ENCODE measurements around the gene TNNT3.
A peak's percentile ranks its signal among the peaks of the same experiment; 100 is the strongest.
"Not testable (repeated sequence)": the region's sequence is repeated elsewhere in the genome, so short reads cannot be mapped to it uniquely, and the experiment has no call there.

Gene TNNT3

DNA sequence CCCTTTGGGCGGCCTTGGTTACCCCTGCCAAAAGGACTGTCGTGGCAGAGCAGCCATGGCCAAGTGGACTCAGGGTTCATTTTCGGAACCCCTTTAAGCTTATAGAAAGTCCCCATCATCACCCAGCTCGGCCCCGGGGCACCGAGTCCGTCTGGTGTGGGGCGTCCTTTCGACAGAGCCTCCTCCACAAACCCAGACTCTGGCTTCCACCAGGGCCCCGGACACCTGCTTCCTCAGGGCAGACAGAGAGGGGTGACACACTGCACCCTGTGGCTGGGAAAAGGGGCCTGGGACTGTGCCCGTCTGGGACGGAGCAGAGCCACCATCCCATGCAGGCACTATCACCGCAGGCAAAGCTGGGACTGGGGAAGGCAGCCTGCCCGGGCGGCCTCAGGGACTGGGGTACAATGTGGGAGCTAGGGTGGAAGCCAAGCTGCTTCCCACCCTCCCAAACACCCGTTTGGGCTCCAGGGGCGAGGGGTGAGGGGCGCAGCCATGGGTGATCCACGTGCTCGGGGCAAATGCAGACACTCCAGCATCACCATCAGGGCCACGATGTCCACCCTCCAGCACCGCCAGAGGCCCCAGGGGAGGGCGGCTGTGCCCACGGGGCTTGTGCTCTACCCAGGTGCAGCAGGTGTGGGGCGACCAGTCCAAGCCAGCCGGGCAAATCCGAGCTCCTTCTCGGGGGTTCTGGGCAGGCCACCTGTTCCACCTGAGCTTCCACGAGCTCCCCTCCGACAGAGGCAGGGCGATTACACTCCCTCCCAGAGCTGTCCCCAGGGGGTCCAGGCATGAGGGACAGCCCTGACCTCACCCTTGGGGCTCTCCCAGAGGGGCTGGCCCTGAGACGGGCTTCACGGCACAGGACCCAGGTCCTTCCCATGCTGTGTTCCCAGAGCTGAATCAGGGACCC lies 15.9 kb downstream of the TNNT3 start:
- no peak for DNase-seq

DNA sequence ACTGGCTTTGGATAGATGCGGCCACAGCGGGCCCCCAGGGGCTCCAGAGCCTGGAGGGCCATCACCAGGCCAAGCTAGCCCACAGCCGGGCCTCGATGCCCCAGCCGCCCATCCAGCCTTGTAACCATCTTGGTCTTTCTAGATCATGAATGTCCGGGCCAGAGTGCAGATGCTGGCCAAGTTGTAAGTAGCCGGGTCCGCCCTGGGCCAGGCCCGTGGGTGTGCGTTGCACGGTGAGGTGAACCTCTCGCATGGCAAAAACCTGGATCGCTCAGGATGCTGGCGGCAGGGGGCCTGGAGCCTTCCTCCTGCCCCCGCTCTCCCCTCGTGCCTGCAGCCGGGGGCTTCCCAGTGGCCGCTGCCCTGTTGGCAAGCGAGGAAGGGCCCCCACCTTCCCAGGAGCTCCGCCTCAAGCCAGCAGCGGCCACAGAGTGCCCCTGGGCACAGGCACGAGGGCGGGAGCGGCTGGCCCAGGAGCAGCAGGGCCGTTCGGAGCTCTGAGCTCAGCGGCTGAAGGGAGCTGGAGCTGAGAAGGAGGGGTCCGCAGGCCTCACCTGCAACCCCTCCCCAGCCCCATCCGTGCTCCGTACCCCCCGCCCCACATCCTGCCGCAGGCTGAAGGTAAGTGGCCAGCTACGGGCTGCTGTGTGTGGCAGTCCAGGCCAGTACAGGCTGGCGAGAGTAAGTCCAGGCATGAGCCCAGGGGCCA lies 16.7 kb downstream of the TNNT3 start:
- DNase-seq: no peak

DNA sequence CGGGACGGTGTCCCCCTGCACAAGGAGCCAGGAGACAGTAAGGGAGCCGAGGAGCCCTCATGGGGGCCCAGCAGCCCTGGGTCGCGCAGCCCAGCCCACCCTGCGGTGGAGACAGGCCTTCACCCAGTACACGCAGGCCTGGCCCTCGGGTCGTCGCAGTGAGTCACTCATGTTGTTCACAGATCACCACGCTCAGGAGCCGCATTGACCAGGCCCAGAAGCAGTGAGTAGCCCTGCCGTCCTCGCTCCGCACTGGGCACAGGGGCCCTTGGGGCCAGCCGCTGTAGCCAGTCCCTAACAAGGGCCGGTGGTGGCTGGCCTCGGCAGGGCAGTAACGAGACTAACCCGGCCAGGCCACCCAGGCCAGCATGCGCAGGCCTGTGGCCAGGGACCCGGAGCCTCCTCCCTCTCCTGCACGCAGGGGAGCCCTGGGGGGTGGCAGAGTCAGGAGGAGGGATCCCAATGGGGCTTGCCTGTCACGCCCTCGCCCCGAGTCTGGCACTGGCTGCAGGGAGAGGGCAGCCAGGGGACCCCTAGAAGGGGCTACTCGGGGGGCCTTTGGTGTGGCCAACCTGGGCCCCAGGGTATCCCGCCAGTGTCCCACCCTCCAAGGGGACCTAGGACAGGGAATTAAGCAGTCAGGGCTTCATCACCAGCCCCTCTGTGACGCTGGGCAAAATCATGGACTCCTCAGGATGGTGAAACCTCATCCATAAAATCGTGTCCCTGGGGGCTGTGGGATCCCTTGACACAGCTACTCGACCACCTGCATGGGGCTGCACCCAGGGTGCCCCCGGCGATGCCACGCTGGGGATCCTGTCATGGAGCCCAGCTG lies 17.5 kb downstream of the TNNT3 start:
- DNase-seq: no peak

DNA sequence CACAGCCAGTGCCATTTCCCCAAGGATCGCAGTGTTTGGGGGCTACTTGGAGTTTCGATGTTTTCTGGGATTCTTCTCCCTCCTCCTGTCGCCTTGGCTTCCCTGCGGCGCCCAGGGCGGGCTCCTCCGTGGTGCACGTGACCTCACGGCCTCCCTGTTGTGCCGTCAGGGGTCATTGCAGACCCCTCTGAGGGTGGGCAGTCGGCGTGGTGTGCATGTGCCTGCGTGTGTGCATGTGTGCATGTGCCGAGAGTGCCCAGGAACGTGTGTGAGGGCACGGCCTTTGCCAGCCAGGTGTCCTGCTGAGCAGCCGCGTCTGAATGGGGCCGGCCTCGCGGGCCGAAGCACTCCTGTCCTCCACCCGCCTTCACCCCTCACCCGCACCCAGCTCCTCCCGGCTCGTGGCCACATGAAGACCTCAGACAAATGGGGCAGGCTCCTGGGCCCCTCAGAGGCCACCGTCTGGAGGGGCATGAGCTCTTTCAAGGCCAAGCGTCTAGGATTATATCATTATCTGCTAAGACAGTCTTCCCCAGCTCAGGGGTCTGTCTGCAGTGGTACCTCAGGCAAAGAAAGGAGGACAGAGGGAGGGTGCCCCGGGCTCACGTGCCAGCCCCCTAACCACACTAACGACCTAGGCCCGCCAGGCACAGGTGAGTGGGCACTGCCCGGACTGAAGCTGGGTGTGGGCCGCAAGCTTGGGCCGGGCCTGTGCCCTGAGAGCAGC lies 18.3 kb downstream of the TNNT3 start:
- DNase-seq: no peak

DNA sequence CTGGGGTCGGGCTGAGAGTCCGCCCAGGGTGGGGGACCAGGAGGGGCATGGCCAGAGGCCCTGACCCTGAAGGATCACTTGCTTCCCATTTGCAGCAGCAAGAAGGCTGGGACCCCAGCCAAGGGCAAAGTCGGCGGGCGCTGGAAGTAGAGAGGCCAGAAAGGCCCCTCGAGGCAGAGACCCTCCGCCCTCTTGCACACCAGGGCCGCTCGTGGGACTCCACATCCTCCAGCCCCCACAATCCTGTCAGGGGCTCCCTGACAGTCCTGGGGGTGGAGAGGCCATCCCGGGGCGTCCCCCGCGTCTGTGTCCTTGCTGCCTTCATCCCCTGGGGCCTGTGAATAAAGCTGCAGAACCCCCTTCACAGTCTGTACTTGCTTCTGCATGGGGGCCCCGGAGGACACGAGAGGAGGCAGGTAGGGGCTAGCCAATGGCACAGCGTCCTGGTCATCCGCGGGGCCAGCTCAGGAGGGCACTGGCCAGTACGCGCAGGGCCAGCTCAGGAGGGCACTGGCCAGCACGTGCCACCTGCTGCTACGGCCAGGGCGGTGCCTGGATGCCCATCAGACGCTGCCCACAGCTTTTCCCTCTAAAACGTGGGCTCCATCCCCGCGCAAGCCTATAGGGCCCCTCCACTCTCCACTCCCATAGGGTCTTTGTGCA lies 19.0 kb downstream of the TNNT3 start:
- DNase-seq: no peak

DNA sequence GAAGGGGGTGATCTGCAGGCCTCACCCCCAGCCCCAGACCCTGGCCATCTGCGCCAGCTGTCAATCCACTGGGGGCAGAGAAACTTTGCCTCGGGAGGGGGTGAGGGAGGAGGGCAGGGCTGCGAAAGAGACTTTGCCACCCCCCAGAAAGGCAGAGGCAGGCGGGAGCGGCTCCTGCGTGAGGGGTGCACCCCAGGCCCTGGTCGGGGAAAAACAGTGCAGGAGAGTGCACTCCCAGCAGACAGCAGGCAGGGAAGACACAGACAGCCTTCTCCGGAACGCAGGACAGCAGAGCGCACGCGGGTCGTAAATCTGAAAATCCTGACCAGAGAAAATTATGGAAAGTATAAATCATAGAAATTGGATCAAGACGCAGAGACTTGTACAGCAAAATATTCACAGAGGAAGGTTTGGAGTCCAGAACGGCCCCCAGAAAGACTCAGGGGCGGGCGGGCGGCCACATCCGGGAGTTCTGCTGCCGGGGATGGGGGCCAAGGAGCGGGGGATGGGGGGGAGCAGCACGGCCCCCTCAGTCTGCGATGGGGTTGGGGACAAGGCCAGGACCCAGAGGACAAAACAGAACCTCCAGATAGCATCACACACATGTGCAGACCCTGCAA lies 19.6 kb downstream of the TNNT3 start:
- DNase-seq: no peak

DNA sequence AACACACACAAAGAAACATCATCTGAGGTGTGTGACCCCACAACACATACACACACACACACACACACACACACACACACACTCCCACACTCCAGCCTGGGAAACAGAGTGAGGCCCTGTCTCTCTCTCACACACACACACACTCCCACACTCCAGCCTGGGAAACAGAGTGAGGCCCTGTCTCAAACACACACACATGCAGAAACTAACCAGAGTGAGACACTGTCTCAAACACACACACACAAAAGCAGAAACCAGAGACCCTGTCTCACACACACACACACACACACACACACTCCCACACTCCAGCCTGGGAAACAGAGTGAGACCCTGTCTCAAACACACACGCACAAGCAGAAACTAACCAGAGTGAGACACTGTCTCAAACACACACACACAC lies 20.3 kb downstream of the TNNT3 start:
- not testable (repeated sequence) for DNase-seq

DNA sequence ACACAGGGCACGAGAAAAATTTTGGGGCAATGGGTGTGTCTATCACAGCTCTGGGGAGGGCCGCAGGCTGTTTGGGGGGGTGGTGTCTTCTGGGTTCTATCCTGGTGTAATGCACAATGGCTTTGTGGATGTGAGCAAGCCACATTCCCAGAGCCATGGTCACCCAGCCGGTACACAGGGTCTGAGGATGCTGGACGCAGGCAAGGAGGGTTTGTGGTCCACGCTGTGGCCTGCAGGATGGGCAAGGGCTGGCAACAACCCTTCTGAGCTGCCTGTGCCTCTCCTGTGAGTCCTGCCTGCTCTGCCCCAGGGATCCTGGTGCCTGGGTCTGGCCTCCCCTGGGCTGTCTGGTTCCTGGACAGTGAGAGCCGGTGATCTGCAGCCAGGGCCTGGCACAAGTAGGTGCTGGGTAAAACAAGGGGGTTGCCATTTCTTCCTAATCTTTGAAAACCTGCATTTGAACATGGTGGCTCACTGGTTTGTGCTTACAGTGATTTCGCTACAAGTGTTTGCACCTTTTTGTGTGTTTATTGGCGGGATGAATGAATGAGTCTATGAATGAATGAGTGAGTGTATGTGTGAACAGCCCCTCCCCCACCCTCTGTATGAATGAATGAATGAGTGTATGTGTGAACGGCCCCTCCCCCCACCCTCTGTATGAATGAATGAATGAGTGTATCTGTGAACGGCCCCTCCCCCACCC lies 23.2 kb downstream of the TNNT3 start:
- DNase-seq: no peak

DNA sequence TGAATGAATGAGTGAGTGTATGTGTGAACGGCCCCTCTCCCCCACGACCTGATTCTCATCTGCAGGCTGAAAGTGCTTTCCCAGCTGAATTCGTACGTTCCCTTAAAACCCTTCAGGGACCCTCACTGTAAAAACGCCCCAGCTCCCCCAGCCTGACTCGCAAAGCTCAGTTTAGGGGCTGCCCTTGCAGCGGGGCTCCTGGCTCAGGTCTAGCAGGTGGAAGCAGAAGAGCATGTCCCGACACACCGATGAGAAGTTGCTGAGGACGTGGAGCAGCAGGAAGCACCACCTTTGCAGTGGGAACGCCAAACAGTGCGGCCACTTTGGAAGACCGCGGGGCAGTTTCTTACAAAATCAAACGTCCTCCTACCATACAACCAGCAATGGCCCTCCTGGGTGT lies 24.1 kb downstream of the TNNT3 start:
- DNase-seq: no peak

DNA sequence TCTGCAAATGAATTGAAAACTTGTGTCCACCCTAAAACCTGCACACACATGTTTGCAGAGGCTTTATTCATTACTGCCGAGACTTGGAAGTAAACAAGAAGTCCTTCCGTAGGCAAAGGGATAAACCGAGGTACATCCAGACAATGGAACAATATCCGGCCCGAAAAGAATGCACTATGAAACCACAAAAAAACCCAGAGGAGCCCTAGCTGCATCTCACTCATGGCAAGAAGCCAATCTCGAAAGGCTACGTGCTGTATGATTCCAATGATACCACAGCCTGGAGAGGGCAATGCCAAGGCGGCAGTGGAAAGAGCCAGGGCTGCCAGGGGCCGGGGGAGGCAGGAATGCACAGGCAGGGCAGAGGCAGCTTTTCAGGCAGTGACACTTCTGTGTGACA lies 24.5 kb downstream of the TNNT3 start:
- DNase-seq: no peak

DNA sequence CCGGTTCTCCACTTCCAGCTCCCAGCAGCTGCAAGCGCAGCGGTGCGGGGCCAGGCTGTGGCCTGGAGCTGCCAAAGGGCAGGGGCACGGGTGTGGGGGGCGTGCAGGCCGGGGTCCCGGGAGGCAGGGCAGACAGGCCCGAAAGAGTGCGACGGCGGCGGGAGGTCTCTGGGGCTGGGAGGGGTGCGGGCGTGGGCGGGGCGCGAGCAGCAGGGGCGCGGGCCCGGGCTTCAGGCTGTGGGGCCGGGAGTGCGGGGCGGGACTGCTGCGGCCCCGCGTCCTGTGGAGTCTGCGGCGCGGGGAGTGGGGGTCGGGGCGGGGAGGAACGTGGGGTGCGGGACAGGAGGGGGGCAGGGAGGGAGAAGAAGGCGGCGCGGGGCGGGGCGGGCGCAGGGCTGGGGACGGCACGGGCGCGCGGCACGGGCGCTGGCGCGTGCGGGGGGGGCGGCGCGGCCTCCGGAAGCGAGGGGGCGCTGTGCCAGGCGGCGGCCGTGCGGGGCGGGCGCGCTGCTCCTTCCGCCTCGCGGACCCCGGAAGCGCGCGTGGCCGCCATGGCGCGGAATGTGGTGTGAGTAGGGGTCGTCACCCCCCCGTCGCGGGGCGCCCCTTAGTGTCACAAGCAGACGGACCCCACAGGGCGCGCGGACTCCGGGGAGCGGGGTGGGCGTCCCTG lies 27.4 kb downstream of the TNNT3 start, which contains the start of gene MRPL23:
MRPL23 (plus strand) TSS at position 521 of the 673 bp plus-strand sequence; CDS start at position 552, 31 bp downstream.
- no peak for DNase-seq

DNA sequence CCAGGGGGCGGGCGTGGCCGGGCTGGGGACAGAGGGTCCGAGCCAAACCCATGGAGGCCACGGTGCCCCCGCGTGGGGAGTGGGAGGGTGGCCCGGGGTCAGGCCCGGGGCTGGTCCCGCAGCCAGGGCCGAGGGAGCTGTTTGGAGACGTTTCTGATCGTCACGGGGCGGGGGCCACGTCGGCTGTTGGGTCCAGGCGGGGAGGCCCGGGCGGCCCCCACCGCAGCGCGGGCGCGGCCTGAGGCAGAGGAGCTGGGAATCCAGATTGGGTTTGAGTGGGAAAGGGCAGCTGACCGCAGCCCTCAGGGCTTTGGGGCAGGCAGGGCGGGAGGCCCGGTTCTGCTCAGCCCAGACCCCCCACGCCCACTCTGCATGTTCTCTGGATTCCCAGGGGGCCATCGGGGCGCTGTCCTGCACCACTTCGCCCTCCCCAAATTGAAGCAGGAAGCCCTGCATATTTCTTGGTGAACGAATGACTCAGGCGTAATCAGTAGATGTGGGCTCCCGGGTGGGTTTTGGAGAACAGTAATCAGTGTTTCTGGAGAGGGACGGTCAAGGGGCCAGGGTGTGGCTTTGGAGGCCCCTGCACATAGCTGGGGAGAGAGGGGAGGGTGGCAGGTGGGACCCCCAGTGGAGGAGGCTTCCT lies 28.2 kb downstream of the TNNT3 start:
- DNase-seq: no peak

DNA sequence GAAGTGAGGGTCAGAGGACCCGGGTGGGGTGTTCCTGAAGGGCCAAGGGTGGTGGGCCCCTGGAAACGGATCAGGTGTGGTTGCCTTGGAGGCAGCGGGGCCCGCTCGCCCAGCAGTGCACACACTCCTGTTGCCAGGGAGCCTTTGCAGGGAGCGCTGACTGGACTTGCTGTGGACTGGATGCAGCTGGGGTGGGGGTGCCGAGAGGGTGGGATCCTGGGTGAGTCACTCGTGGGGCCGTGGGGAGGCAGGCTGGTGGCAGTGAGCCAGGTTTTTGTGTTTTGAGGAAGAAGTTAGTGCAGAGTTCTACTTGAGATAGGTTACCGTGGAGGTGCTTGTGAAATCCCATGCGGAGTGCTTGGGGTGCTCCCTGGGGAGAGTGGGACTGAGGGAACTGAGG lies 28.9 kb downstream of the TNNT3 start:
- DNase-seq: no peak

DNA sequence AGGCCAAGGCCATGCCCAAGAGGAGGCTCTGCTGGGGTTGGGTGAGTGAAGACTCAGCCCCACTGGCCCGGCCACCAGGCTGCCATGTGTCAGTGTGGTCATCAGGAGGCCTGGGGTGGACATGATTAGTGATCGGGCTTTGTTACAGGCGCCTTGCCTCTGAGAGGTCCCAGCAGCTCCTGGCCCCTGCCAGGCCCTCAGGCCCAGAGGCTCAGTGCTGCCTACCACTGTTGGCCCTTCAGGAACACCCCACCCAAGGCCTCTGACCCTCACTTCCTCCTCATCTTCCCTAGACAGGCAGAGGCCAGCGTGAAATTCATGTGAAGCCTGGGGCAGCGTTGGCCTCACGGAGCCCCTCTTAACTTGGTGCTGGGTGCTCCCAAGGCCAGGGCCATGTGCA lies 29.8 kb downstream of the TNNT3 start:
- no peak for DNase-seq

DNA sequence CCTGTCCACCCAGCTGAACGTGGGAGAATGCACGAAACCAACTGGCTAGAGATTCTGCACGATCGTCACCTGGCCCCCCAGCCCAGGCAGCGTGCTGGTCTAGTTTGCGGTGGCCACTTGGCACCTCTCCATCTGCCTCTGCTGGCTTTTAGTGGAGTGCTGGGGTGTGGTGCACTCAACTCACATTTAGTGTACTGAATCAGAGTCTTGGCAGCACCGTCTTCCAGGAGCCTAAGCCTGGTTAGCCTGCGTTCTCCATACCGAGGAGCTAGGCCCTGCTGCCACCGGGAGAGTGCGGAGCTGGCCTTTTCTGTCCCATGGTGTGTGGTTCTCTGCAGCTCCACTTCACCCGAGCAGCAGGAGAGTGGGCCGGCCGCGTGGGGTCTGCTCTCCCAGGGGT lies 30.4 kb downstream of the TNNT3 start:
- no peak for DNase-seq

DNA sequence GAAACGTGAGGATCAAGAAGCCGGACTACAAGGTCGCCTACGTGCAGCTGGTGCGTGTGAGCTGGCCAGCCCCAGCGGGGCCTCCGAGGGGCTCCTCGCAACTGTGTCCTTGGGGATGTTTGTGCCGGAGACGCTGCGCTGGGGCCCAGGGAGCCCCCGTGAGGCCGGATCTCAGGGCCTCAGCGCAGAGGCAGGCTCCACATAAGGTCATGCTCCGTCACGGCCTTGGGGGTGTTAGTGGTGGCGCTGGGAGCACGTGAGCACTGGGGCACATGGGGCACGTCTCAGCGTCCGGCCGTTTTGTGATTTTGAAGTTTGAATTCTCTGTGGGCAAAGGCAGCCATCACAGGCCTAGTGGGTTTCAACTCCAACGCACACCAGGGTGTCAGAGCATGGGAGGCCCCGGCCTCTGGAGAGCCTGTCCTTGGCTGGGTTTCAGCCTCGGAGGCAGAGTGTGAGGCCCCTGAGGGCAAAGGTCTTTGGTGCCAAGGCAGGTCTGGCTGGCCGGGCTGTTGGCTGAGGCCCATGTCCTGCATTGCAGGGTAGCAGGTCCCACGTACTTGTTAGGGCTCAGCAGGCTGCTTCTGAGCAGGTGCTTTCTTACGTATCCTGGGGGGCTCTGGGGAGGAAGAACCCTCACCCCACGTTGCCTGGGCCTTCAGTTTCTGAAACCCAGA lies 33.4 kb downstream of the TNNT3 start:
- no peak for DNase-seq

DNA sequence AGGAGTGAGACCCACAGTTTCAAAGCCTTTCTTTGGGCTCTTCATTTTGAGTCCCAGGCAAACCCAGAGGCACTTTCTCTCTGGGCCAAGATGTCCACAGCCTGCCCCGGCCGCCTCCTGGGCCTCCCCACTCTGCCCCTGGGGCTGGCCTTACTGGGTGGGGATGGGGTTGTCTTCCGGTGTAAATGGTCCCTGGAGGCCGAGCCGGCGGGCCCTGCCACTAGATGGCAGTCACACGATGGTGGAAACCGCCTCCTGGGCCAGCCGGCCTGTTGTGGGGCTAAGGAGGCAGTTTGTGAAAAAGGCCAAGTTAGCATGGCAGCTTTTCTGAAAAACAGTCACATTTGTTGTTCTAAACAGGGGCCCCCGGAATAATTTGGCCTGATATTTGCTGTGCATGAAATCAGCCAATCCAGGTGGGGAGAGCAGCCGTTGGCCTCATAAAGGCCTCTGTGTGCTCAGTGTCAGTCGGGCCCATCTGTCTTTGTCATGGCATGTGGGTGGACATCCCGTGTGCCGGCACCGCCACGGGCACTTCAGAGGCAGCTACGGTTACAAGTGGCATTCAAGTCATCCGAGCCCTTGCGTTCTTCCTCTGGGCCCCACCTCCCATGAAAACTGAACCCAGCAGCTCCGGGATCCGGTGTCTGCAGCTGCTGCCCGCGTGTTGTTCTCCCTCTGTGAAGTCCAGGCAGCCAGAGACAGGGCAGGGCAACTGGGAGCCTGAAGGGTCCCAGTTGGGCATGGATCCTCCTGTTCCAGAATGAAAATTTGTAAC lies 34.2 kb downstream of the TNNT3 start:
- peak in 1 of 2 experiments; percentile 27 for DNase-seq

DNA sequence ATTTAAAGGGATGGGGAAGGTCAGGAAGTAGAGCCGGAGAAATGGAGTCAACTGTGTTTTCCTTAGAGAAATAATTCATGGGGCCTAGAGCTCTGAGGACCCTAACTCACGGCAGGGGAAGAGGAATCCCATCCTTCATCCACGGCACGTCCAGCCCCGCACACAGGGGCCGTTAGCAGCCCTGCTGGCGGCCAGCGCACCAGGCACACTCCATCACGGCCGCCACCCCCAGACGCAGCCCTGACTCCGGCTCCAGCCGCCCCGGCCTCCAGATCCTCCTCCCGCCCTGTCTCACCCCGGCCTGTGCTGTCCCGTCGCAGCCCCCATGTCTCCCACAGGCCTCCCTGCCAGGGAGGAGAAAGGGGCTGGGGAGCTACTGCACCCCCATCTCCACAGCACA lies 38.9 kb downstream of the TNNT3 start:
- no peak for DNase-seq
